GM23338 (cell line): ENCODE data around the gene CKS1B. TPM values are rescaled to one million over a fixed set of nuclear protein-coding genes. Genes with fewer than 3 reads are reported as not detected.

Source experiments
- ATAC-seq: fragments of 200-7000 bp; cut with Tn5 transposase; 3 replicates; pipeline ENCODE4 v1.9.1; 2020
- DNase-seq: peaks from one replicate; pipeline ENCODE4 v3.0.0-alpha.2; 2015; ENCODE audit warnings: low spot score
- H2AFZ ChIP-seq: fragments of 200-600 bp; sonication (generic); 2 replicates; pipeline ENCODE4 v1.8.0; 2016; ENCODE audit warnings: antibody characterized with exemption, mild to moderate bottlenecking, moderate library complexity
- H3F3A ChIP-seq: fragments of 200-600 bp; sonication (generic); replicated peaks from 2 replicates; pipeline ENCODE4 v1.8.0; 2017; ENCODE audit warnings: antibody characterized with exemption, mixed run types, low read depth
- H3K27ac ChIP-seq: fragments of 200-600 bp; sonication (generic); 2 replicates; pipeline ENCODE4 v1.6.1; 2016; ENCODE audit warnings: low read depth
- H3K27me3 ChIP-seq: fragments of 200-600 bp; sonication (generic); 2 replicates; pipeline ENCODE4 v1.8.0; 2016; ENCODE audit warnings: mild to moderate bottlenecking, mixed run types, moderate library complexity; ENCODE audit not compliant: insufficient read depth
- H3K36me3 ChIP-seq: fragments of 200-600 bp; sonication (generic); 2 replicates; pipeline ENCODE4 v1.8.0; 2016; ENCODE audit warnings: mild to moderate bottlenecking; ENCODE audit not compliant: insufficient read depth
- H3K4me1 ChIP-seq: fragments of 200-600 bp; sonication (generic); 2 replicates; pipeline ENCODE4 v1.8.0; 2016; ENCODE audit warnings: mild to moderate bottlenecking, moderate library complexity; ENCODE audit not compliant: insufficient read depth
- H3K4me2 ChIP-seq: fragments of 200-600 bp; sonication (generic); 2 replicates; pipeline ENCODE4 v1.7.1; 2017; ENCODE audit warnings: mixed run types
- H3K4me3 ChIP-seq: fragments of 200-600 bp; sonication (generic); 2 replicates; pipeline ENCODE4 v1.6.1; 2016; ENCODE audit warnings: mixed run types
- H3K79me2 ChIP-seq: fragments of 200-600 bp; sonication (generic); replicated peaks from 2 replicates; pipeline ENCODE4 v1.8.0; 2017; ENCODE audit warnings: mild to moderate bottlenecking; ENCODE audit not compliant: insufficient read depth
- H3K9me2 ChIP-seq: fragments of 200-600 bp; sonication (generic); 2 replicates; pipeline ENCODE4 v1.8.0; 2017; ENCODE audit not compliant: insufficient read depth
- H4K20me1 ChIP-seq: fragments of 200-600 bp; sonication (generic); replicated peaks from 2 replicates; pipeline ENCODE4 v1.8.0; 2017; ENCODE audit warnings: mild to moderate bottlenecking; ENCODE audit not compliant: insufficient read depth
- H3K27ac Mint-ChIP-seq: 2 replicates; pipeline ENCODE4 v1.8.0; 2020; ENCODE audit warnings: inconsistent platforms, mild to moderate bottlenecking, moderate library complexity, mixed read lengths
- H3K27me3 Mint-ChIP-seq: 3 replicates; pipeline ENCODE4 v1.8.0; 2022; ENCODE audit warnings: low read depth, mild to moderate bottlenecking, moderate library complexity, mixed read lengths, inconsistent platforms; ENCODE audit not compliant: insufficient read depth, poor library complexity
- H3K36me3 Mint-ChIP-seq: 3 replicates; pipeline ENCODE4 v1.8.0; 2021; ENCODE audit warnings: low read depth, mild to moderate bottlenecking, inconsistent platforms, moderate library complexity, mixed read lengths
- H3K4me1 Mint-ChIP-seq: 3 replicates; pipeline ENCODE4 v1.8.0; 2020; ENCODE audit warnings: mild to moderate bottlenecking, inconsistent platforms, mixed read lengths
- H3K4me3 Mint-ChIP-seq: 3 replicates; pipeline ENCODE4 v1.8.0; 2021; ENCODE audit warnings: moderate library complexity, mild to moderate bottlenecking, inconsistent platforms, mixed read lengths
- H3K9me3 Mint-ChIP-seq: 3 replicates; pipeline ENCODE4 v1.8.0; 2020; ENCODE audit warnings: moderate library complexity, mild to moderate bottlenecking, inconsistent platforms, mixed read lengths
- CREB1 ChIP-seq: fragments of 250-450 bp; sonication (Bioruptor Pico); IDR thresholded peaks from 2 replicates; pipeline ENCODE4 v1.5.0; 2020; ENCODE audit warnings: low read depth, mild to moderate bottlenecking, moderate library complexity
- JUNB ChIP-seq: IDR thresholded peaks from one replicate; pipeline ENCODE4 v1.6.1; 2016; ENCODE audit warnings: antibody characterized with exemption; ENCODE audit not compliant: unreplicated experiment
- ZNF331 ChIP-seq: fragments of 250-450 bp; sonication (Bioruptor Pico); IDR thresholded peaks from 2 replicates; pipeline ENCODE4 v1.5.0; 2020; ENCODE audit warnings: low read depth, mild to moderate bottlenecking, moderate library complexity
- polyA plus RNA-seq: library from polyadenylated mRNA; unstranded; fragments of >200 nt; fragmentation: Nextera tagmentation; extraction: Ambion mirVana; gene quantifications from 2 replicates; pipeline ENCODE4 v1.2.1, GENCODE V29; 2016
- total RNA-seq: library from RNA; depleted of rRNA; stranded (reverse); fragments of >200 nt; shearing (Covaris generic); gene quantifications from 2 replicates; pipeline ENCODE4 v1.2.3, GENCODE V29; 2014
- TF ChIP-seq, protein P1 (sequence below): IDR thresholded peaks from one replicate; pipeline ENCODE4 v1.6.1; 2018; ENCODE audit warnings: antibody characterized with exemption; ENCODE audit not compliant: unreplicated experiment
- TF ChIP-seq, protein P2 (sequence below), 2 experiments: fragments of 200-600 bp in 1 of 2; sonication (generic) in 1 of 2; conservative IDR thresholded peaks; 2 replicates each; pipeline versions ENCODE4 v1.5.1 to v1.6.1; 2016 to 2017; ENCODE audit warnings: antibody characterized with exemption in 2 of 2, low read depth in 2 of 2, mild to moderate bottlenecking in 2 of 2, moderate library complexity in 1 of 2

The CKS1B gene
- total and polyA plus RNA-seq, 2 experiments from 2014 or later: 296 to 617 TPM

DNA sequence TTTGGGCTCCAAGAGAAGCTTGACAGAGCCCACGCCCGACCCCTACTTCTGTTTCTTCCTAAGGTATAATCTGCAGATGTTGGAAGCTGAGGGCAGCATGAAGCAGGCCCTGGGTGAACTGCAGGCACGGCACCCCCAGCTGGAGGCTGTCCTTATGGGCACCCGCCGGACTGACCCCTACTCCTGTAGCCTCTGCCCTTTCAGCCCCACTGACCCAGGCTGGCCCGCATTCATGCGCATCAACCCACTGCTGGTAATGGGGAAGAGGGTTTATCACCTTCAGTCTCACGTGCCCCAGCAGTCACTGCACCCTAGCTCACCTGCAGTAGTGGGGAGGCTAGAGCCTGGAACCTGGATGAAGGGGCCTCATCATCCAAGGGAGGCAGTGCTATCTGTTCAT, 15.8 kb downstream of the CKS1B start:
- no peaks in the 10 kb centered on the region for H3K4me1 ChIP-seq
- TF ChIP-seq JUNB (no peak), CREB1 (CRISPR knock-in tag) (no peak)
- TF ChIP-seq, protein P1, sequence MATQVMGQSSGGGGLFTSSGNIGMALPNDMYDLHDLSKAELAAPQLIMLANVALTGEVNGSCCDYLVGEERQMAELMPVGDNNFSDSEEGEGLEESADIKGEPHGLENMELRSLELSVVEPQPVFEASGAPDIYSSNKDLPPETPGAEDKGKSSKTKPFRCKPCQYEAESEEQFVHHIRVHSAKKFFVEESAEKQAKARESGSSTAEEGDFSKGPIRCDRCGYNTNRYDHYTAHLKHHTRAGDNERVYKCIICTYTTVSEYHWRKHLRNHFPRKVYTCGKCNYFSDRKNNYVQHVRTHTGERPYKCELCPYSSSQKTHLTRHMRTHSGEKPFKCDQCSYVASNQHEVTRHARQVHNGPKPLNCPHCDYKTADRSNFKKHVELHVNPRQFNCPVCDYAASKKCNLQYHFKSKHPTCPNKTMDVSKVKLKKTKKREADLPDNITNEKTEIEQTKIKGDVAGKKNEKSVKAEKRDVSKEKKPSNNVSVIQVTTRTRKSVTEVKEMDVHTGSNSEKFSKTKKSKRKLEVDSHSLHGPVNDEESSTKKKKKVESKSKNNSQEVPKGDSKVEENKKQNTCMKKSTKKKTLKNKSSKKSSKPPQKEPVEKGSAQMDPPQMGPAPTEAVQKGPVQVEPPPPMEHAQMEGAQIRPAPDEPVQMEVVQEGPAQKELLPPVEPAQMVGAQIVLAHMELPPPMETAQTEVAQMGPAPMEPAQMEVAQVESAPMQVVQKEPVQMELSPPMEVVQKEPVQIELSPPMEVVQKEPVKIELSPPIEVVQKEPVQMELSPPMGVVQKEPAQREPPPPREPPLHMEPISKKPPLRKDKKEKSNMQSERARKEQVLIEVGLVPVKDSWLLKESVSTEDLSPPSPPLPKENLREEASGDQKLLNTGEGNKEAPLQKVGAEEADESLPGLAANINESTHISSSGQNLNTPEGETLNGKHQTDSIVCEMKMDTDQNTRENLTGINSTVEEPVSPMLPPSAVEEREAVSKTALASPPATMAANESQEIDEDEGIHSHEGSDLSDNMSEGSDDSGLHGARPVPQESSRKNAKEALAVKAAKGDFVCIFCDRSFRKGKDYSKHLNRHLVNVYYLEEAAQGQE: no peak
- TF ChIP-seq, protein P2, sequence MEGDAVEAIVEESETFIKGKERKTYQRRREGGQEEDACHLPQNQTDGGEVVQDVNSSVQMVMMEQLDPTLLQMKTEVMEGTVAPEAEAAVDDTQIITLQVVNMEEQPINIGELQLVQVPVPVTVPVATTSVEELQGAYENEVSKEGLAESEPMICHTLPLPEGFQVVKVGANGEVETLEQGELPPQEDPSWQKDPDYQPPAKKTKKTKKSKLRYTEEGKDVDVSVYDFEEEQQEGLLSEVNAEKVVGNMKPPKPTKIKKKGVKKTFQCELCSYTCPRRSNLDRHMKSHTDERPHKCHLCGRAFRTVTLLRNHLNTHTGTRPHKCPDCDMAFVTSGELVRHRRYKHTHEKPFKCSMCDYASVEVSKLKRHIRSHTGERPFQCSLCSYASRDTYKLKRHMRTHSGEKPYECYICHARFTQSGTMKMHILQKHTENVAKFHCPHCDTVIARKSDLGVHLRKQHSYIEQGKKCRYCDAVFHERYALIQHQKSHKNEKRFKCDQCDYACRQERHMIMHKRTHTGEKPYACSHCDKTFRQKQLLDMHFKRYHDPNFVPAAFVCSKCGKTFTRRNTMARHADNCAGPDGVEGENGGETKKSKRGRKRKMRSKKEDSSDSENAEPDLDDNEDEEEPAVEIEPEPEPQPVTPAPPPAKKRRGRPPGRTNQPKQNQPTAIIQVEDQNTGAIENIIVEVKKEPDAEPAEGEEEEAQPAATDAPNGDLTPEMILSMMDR (conservative IDR thresholded peaks at IDR 0.05; ENCODE audit: low read depth in 2 of 2): 0 out of 4 replicates have a peak, but pooled peaks of 1 of the 2 experiments have one; percentile 4
- ATAC-seq: no peak
- peaks cover 31% of the 10 kb centered on the region for H3K79me2 ChIP-seq
- no peak overlapping the region for H2AFZ ChIP-seq
- no peak overlapping the region for H3K4me2 ChIP-seq
- Mint-ChIP-seq H3K27me3 (peaks cover 17% of the 10 kb centered on the region), H3K4me1 (peaks cover 21% of the 10 kb centered on the region), H3K36me3 (peaks cover 54% of the 10 kb centered on the region), H3K4me3 (no peak overlapping the region), H3K9me3 (no peaks in the 10 kb centered on the region; the same call in 2 of the 3 replicates), H3K27ac (no peak overlapping the region)
- peaks cover 16% of the 10 kb centered on the region; the same call in 1 of the 2 replicates for H4K20me1 ChIP-seq
- no peaks in the 10 kb centered on the region for H3K9me2 ChIP-seq
- peaks cover 9% of the 10 kb centered on the region; the same call in 1 of the 2 replicates for H3K36me3 ChIP-seq
- no peaks in the 10 kb centered on the region for H3K27me3 ChIP-seq
- no peak for DNase-seq
- no peak overlapping the region for H3K4me3 ChIP-seq
- peaks cover 19% of the 10 kb centered on the region; the same call in 1 of the 2 replicates for H3F3A ChIP-seq
- no peak overlapping the region for H3K27ac ChIP-seq

DNA sequence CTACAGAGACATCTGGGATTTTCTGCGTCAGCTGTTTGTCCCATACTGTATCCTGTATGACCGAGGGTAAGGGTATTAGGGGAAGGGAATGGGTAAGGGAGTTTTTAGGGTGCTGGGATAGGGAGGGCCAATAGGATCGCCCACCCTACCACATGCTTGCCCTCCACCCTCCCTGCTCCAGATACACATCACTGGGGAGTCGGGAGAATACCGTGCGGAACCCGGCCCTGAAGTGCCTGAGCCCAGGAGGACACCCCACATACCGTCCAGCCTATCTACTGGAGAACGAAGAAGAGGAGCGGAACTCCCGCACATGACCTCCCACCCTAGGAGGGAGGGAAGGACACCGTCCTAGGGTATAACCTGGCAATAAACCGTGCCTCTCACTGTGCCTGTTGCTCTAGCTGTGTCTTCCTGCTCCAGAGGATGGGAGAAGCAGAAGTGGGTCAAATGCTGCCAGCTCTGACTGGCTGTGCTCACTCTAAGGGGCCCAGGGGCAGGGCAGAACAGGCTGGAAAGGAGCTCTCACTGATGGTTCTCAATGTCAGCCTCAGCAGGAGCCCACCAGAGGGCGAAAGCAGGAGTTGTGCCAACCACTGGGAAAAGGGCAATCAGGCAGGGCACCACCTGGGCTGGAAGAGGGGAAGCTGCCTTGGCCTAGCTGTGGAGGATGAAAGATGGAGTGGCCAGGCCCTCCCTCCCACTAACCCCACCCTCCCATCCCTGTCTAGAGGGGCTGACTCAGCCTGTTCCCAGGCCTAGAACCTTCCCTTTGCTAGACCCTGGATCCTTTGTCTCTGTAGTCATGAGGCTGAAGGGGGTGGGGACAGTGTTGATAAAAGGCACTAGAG, 18.5 kb downstream of the CKS1B start:
- no peaks in the 10 kb centered on the region for H3K4me1 ChIP-seq
- peak; percentile 65 for DNase-seq
- ATAC-seq: peak; percentile 56

More for the DNA sequence above, 18.5 kb downstream of the CKS1B start:
- Histone ChIP-seq H3K27me3 (no peaks in the 10 kb centered on the region), H3K9me2 (no peaks in the 10 kb centered on the region), H3F3A (peaks cover 19% of the 10 kb centered on the region; the same call in 1 of the 2 replicates), H3K4me2 (no peak overlapping the region), H3K27ac (no peak overlapping the region), H2AFZ (no peak overlapping the region), H4K20me1 (peaks cover 7% of the 10 kb centered on the region; the same call in 1 of the 2 replicates), H3K79me2 (peaks cover 6% of the 10 kb centered on the region), H3K4me3 (no peak overlapping the region), H3K36me3 (peaks cover 5% of the 10 kb centered on the region; the same call in 1 of the 2 replicates)
- H3K9me3 Mint-ChIP-seq: no peaks in the 10 kb centered on the region; the same call in 2 of the 3 replicates
- TF ChIP-seq, protein P2 (conservative IDR thresholded peaks at IDR 0.05; ENCODE audit: low read depth in 2 of 2): peak; percentile 33 to 58
- TF ChIP-seq ZNF331 (CRISPR knock-in tag): no peak
- no peak overlapping the region for H3K4me3 Mint-ChIP-seq
- no peak overlapping the region for H3K27ac Mint-ChIP-seq
- peaks cover 31% of the 10 kb centered on the region for H3K36me3 Mint-ChIP-seq
- peaks cover 17% of the 10 kb centered on the region for H3K27me3 Mint-ChIP-seq
- peaks cover 26% of the 10 kb centered on the region for H3K4me1 Mint-ChIP-seq
